Breast epithelium (tissue), 3 donors: ENCODE data around the gene WNT3.

Experiments
- POLR2A ChIP-seq: fragments of 450-650 bp; IDR thresholded peaks from one replicate; pipeline ENCODE4 v1.6.1; 2016; ENCODE audit warnings: antibody characterized with exemption, mild to moderate bottlenecking, moderate library complexity
- TF ChIP-seq, protein P1 (sequence below), 3 donors: fragments of 450-650 bp; IDR thresholded peaks; one replicate each; pipeline ENCODE4 v1.5.1; 2016 to 2017; ENCODE audit warnings: antibody characterized with exemption in 3 of 3, mild to moderate bottlenecking in 3 of 3, moderate library complexity in 3 of 3

GRCh38 chr17:46788300-46788699 is 30.2 kb downstream of the WNT3 start:
- TF ChIP-seq, protein P1, sequence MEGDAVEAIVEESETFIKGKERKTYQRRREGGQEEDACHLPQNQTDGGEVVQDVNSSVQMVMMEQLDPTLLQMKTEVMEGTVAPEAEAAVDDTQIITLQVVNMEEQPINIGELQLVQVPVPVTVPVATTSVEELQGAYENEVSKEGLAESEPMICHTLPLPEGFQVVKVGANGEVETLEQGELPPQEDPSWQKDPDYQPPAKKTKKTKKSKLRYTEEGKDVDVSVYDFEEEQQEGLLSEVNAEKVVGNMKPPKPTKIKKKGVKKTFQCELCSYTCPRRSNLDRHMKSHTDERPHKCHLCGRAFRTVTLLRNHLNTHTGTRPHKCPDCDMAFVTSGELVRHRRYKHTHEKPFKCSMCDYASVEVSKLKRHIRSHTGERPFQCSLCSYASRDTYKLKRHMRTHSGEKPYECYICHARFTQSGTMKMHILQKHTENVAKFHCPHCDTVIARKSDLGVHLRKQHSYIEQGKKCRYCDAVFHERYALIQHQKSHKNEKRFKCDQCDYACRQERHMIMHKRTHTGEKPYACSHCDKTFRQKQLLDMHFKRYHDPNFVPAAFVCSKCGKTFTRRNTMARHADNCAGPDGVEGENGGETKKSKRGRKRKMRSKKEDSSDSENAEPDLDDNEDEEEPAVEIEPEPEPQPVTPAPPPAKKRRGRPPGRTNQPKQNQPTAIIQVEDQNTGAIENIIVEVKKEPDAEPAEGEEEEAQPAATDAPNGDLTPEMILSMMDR (IDR thresholded peaks at IDR 0.05): no peak
- no peak for TF ChIP-seq POLR2A
